Measurements from ENCODE around the gene ADAM30. TPM values are rescaled to one million over a fixed set of nuclear protein-coding genes. Genes with fewer than 3 reads are reported as not detected.

Gene ADAM30
- total RNA-seq, 1 donor = under 0.01 TPM

- H3K4me3 ChIP-seq (ENCODE audit: low read depth, low read length) = no peak overlapping the region
- no peak for TF ChIP-seq CTCF (IDR thresholded peaks at IDR 0.05; ENCODE audit: insufficient read depth, low read depth, low read length)
- no peak for DNase-seq (ENCODE audit: low read depth)
Observed at GRCh38 chr1:119898530-119898929, 2.2 kb upstream of the ADAM30 start.

GRCh38 chr1:119895102-119895501, 1.2 kb downstream of the ADAM30 start:
- no peak for DNase-seq (ENCODE audit: low read depth)
- H3K4me3 ChIP-seq (ENCODE audit: low read depth, low read length) = no peak overlapping the region
- no peak for TF ChIP-seq CTCF (IDR thresholded peaks at IDR 0.05; ENCODE audit: insufficient read depth, low read depth, low read length)

- no peak overlapping the region for H3K4me3 ChIP-seq (ENCODE audit: low read depth, low read length)
- TF ChIP-seq CTCF (IDR thresholded peaks at IDR 0.05; ENCODE audit: insufficient read depth, low read depth, low read length) = no peak
- no peak for DNase-seq (ENCODE audit: low read depth)
Observed at GRCh38 chr1:119893827-119894700, 2.3 kb downstream of the ADAM30 start.

GRCh38 chr1:119893238-119893791, 3.0 kb downstream of the ADAM30 start:
- no peak for TF ChIP-seq CTCF (IDR thresholded peaks at IDR 0.05; ENCODE audit: insufficient read depth, low read depth, low read length)
- no peak for DNase-seq (ENCODE audit: low read depth)
- no peak overlapping the region for H3K4me3 ChIP-seq (ENCODE audit: low read depth, low read length)

- no peak for DNase-seq (ENCODE audit: low read depth)
- no peak overlapping the region for H3K4me3 ChIP-seq (ENCODE audit: low read depth, low read length)
- TF ChIP-seq CTCF (IDR thresholded peaks at IDR 0.05; ENCODE audit: insufficient read depth, low read depth, low read length) = no peak
Observed at GRCh38 chr1:119891386-119891785, 4.9 kb downstream of the ADAM30 start.

- TF ChIP-seq CTCF (IDR thresholded peaks at IDR 0.05; ENCODE audit: insufficient read depth, low read depth, low read length) = no peak
- DNase-seq (ENCODE audit: low read depth) = no peak
- no peak overlapping the region for H3K4me3 ChIP-seq (ENCODE audit: low read depth, low read length)
Observed at GRCh38 chr1:119888476-119888875, 7.8 kb downstream of the ADAM30 start.
